ENCODE data around the gene PTPRQ.

Gene PTPRQ

GRCh38 chr12:80707830-80708258, 263.8 kb downstream of the PTPRQ start:
- no peak for DNase-seq

GRCh38 chr12:80708259-80708974, 264.4 kb downstream of the PTPRQ start:
- no peak for DNase-seq

- no peak for DNase-seq
Measured at GRCh38 chr12:80708975-80709328, 264.9 kb downstream of the PTPRQ start.

GRCh38 chr12:80709811-80710726, 266.0 kb downstream of the PTPRQ start:
- DNase-seq: no peak

- no peak for DNase-seq
Measured at GRCh38 chr12:80710727-80711449, 266.9 kb downstream of the PTPRQ start.

GRCh38 chr12:80711866-80712265, 267.8 kb downstream of the PTPRQ start:
- DNase-seq: no peak

GRCh38 chr12:80712866-80713265, 268.8 kb downstream of the PTPRQ start:
- no peak for DNase-seq

- no peak for DNase-seq
Measured at GRCh38 chr12:80713419-80713818, 269.4 kb downstream of the PTPRQ start.

GRCh38 chr12:80714055-80714454, 270.0 kb downstream of the PTPRQ start:
- DNase-seq: no peak

- DNase-seq: no peak
Measured at GRCh38 chr12:80714846-80715245, 270.8 kb downstream of the PTPRQ start.

GRCh38 chr12:80715713-80716249, 271.7 kb downstream of the PTPRQ start:
- no peak for DNase-seq

- no peak for DNase-seq
Measured at GRCh38 chr12:80716696-80717469, 272.8 kb downstream of the PTPRQ start, which contains the start of gene MYF5. TSS of gene MYF5 (plus strand) at chr12:80716912. CDS start at chr12:80717064, 152 bp downstream.

GRCh38 chr12:80717856-80718255, 273.8 kb downstream of the PTPRQ start:
- no peak for DNase-seq

GRCh38 chr12:80720516-80720915, 276.5 kb downstream of the PTPRQ start:
- DNase-seq: no peak

GRCh38 chr12:80721326-80721725, 277.3 kb downstream of the PTPRQ start:
- no peak for DNase-seq

Measured in NCI-H2171 treated with DMSO at 0.1 percent for 48 hours (cell line).